ENCODE measurements around the gene ITPRID1.
"Not testable (repeated sequence)": the region's sequence is repeated elsewhere in the genome, so short reads cannot be mapped to it uniquely, and the experiment has no call there.

The ITPRID1 gene

DNA sequence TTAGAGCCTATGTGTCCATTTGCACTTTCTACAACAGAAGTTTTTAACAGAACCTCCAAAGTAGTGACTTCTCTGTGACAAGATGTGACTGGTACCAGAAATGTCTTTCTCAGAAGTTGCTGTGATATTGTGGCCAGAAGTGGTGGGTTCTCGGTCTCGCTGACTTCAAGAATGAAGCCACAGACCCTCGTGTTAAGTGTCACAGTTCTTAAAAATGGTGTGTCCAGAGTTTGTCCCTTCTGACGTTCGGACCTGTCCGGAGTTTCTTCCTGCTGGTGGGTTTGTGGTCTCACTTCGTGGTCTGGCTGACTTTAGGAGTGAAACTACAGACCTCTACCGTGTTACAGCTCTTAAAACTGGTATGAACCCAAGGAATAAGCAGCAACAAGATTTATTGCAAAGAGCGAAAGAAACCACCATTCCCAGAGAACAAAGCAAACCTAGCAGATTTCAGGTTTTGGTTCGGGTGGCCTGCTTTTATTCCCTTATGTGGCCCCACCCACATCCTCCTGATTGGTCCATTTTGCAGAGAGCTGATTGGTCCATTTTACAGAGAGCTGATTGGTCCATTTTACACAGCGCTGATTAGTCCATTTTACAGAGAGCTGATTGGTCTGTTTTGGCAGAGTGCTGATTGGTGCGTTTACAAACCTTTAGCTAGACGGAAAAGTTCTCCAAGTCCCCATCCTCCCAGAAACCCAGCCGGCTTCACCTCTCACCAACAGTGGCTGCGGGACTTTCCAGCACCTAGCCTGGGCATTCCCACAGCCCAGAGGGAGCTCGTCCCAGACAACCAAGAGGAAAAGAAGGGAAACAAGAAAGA, 3.0 kb downstream of the ITPRID1 start:
- no peak for DNase-seq (ENCODE audit: low read depth in 2 of 2)

DNA sequence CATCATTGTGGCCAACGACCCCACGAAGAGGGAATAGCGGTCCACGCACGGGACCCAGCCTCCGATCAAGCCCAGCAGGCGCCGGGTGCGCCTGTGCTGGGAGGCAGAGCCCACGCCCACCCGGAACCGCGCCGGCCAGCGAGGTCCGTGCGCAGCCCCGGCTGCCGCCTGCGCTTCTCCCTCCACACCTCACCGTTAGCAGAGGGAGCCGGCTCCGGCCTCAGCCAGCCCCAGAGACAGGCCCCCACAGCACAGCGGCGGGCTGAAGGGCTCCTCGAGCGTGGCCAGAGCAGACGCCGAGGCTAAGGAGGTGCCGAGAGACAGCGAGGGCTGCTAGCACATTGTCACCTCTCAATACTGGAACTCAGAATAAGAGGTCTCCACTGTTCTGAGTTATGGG, 3.6 kb downstream of the ITPRID1 start:
- DNase-seq (ENCODE audit: low read depth in 2 of 2), result no peak

- DNase-seq (ENCODE audit: low read depth in 2 of 2), result no peak
Observed at GRCh38 chr7:31518766-31519165, 4.9 kb downstream of the ITPRID1 start.

GRCh38 chr7:31521336-31522010, 7.6 kb downstream of the ITPRID1 start:
- no peak for DNase-seq (ENCODE audit: low read depth in 2 of 2)

GRCh38 chr7:31526864-31527263, 13.0 kb downstream of the ITPRID1 start:
- no peak for DNase-seq (ENCODE audit: low read depth in 2 of 2)

DNA sequence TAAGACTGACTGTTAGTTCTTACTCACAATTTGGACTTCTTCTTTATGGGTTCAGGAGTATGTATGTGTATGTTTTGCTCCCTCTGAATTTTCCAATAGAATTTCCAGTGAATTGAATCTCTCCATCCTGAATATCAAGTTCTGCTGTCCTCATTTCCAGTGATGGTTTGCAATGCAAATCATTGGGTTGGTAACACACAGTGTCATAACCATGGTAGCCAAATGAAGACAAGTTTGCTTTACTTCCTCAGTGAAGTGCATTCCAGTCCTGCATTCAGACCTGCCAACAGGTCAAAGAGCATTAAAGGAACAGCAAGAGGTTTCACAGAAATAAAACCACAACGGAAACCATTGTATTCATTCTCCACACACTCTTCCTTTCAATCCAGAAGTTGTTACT, 15.2 kb downstream of the ITPRID1 start:
- no peak for DNase-seq (ENCODE audit: low read depth in 2 of 2)

DNA sequence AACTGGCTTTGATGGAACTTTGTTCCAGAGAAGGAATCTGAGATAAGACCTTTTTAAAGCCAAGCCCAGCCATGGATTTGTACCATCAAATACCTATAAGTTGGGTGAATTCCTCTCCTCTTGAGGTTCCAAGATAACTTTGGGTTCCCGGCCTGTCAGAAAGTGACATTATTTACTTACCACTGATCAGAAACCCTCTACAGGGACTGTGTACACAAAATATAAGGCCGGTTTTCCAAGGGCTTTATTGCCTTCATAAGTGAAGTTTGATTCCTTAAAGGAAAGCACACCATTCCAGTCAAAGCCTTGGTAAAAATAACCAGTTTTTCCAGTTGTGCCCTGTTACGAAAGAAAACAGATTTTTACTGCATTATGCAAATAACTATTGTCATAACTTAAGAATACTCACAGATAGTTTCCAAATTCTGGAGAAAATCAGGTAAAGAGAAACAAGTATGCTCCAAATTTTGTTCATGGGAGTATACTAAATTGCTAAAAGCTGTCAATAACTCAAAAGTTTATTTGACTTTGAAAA, 26.8 kb downstream of the ITPRID1 start:
- not testable (repeated sequence) for DNase-seq (ENCODE audit: low read depth in 2 of 2)

DNA sequence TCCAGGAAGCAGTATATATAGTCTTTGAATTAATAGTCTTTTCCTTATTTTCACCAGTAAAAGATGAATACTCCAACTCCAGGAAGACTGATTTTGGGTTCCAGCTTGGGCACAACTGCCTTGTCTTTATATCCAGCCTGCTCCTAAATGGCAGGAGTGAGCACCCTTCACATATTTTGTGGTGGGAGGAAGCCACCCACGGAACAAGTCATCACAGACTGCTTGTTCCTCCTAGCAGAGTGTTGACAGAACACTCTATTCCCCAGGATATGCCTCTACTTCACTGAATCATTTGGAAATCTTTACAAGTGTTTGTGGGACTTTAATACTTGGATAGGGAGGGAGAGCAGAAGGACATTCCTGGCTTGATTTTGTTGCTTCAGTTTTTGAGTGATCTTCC, 31.7 kb downstream of the ITPRID1 start:
- no peak for DNase-seq (ENCODE audit: low read depth in 2 of 2)

DNA sequence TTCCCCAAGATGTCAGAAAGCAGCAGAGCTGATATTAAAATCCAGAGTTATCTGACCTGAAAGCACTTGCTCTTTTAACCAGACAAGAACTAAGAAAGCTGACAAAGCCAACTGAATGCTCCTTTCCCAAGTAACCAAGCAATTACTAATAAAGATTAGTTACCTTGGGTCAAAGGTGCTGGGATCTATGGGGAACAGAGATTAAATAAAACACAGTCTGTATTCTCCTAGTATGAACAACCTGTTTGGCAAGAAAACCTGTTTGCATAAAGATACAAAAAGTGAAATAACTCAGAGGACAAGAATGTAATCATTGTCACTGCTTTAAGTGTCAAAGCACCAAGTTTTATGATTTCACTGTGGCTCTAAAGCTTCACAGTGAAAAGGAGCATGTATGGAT, 35.7 kb downstream of the ITPRID1 start:
- DNase-seq (ENCODE audit: low read depth in 2 of 2), result no peak

GRCh38 chr7:31550432-31550831, 36.5 kb downstream of the ITPRID1 start:
- no peak for DNase-seq (ENCODE audit: low read depth in 2 of 2)

DNA sequence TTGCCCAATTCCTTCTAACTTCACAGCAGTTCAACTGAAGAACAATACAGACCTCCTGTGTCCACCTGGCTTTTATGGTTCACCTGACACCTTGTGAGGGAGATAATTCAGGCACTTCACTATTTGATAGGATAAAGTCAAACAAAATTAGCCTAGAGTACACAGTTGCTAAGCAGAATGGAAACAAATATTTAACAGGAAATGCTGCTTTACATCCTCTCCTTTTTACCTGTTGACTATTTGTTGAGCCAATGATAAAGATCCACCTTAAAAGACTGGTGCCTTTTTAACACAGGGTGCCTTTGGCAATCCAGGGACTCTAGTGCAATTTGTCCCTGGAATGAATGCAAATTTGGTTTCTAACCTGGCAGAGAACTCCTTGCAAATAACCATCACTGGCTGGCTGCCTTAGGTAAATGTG, 39.8 kb downstream of the ITPRID1 start:
- DNase-seq (ENCODE audit: low read depth in 2 of 2), result no peak

DNA sequence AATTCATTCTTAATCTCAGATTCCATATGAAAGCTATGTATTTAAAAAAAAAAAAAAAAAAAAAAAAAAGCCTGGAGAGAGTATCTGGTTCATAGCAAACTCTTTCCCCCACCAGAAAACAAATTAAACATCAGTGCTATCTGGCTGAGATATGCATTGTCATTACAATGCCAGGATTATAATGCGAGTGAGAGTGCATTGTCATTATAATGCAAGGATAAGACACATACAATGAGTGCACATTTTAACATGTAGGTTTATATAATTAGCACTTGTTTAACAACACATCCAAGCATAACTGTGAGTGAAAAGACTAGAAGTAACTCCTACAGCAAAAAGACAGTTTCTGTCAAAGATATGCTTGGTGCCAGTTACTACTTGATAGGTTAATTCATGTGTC, 48.1 kb downstream of the ITPRID1 start:
- no peak for DNase-seq (ENCODE audit: low read depth in 2 of 2)

- DNase-seq (ENCODE audit: low read depth in 2 of 2), result no peak
Observed at GRCh38 chr7:31563522-31563921, 49.6 kb downstream of the ITPRID1 start.

DNA sequence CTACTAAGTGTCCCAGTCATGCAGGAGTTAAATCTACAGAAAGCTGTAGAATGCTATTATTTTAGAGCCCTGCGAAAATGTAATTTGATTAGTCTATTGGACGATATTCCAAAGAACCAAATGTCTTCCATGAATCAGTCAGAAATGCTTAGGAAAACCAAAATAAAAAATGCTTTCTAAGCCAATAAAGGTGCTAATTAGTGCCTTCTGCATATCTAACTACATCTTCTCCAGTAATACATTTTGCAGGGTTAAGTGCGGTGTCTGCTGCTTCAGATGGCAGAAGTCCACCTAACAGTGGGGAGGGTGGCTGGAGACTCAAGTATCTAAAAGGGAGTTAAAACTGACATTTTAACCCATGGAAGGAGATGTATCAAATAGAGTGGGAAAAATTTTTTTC, 50.1 kb downstream of the ITPRID1 start:
- DNase-seq (ENCODE audit: low read depth in 2 of 2), result no peak

- DNase-seq (ENCODE audit: low read depth in 2 of 2), result no peak
Observed at GRCh38 chr7:31564661-31565060, 50.8 kb downstream of the ITPRID1 start.

DNA sequence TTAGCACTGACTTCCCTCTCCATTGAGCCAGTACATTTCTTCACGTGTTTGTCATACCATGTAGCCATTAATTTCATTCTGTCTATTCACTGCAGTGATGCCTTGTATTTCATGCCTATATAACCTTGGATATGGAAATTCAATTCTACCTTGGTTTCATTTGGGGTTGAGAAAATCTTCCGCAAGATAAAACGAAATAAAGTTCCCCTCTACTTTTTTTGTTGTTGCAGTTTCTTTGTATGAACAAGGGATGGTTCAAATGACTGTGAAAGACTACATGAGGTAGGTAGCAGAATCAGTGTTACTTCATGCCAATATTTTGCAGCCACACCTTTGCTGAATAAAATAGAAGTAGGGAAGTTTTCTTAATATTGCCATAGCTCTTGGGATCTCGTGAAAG, 55.6 kb downstream of the ITPRID1 start:
- no peak for DNase-seq (ENCODE audit: low read depth in 2 of 2)

DNA sequence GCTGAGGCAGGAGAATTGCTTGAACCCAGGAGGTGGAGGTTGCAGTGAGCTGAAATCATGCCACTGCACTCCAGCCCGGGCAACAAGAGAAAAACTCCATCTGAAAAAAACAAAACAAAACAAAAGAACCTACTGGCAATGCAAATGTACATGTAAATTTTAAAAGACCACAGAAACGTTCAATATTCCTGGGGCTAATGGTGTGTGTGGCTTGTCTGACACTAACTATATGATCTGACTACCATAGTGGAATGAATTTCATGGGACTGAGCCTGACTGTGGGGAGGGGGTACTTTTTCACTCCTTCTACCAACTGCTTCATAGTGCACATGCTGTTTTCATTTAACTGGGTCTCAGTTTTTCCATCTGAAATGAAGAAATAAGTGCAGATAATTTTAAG, 69.6 kb downstream of the ITPRID1 start:
- DNase-seq (ENCODE audit: low read depth in 2 of 2), result no peak

- no peak for DNase-seq (ENCODE audit: low read depth in 2 of 2)
Observed at GRCh38 chr7:31583942-31584341, 70.1 kb downstream of the ITPRID1 start.

GRCh38 chr7:31595390-31595789, 81.5 kb downstream of the ITPRID1 start:
- DNase-seq (ENCODE audit: low read depth in 2 of 2), result no peak

DNA sequence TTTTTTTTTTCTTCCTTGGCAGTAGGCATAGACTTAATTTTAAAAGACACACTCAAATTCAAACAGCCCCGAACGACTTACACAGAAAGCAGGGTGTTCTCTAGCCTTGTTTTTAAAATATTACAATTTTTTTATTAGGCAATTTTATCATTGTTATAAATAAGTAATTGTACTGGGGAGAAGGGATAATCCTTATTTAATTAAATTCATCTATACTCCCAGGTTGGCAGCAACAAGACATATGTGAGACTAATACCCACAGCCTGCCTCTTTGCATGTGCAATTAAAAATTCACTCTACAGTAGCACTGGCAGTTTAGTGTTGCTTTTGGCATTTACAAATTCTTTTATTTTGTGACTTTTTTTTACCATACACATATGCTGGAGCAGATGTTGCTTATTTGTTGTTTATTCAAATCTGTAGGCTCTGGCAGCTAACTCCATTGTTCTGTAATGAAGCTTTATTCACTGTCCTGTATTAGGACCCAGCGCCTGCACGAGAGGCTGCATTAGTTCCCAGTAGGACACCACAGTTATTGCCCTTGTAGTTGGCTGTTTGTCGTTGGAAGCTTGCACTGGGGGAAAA, 88.2 kb downstream of the ITPRID1 start:
- no peak for DNase-seq (ENCODE audit: low read depth in 2 of 2)

- DNase-seq (ENCODE audit: low read depth in 2 of 2), result no peak
Observed at GRCh38 chr7:31603046-31603445, 89.2 kb downstream of the ITPRID1 start.

- DNase-seq (ENCODE audit: low read depth in 2 of 2), result no peak
Observed at GRCh38 chr7:31613604-31614003, 99.7 kb downstream of the ITPRID1 start.

DNA sequence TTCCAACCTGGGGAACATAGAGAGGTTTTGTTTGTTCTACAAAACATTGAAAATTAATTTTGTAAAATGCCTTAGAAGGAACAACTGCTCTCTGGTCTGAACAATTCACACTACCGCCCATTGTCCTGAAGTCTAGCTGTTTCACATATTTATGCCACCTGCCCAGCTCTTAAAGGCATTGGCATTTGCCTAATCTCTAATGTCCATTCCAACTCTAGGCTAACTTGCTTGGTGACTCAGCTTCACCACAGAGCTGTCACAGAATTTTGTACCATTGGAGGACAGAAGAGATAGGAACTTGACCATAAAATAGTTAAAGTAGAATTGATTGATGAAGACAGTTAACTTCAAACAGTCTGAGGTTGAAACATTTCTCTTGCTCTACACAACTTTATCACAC, 119.6 kb downstream of the ITPRID1 start:
- DNase-seq (ENCODE audit: low read depth in 2 of 2), result no peak
